ENCODE measurements around the gene TMEM72. TPM values are rescaled to one million over a fixed set of nuclear protein-coding genes. Genes with fewer than 3 reads are reported as not detected.

The TMEM72 gene
- total and polyA plus RNA-seq, 3 experiments from 2014 or later = not detected

- POLR2A ChIA-PET = no interaction called here
- Histone ChIP-seq H3K4me3 (ENCODE audit: low read length) (peak overlapping the region; percentile 82), H3K9me3 (ENCODE audit: low read length) (no peaks in the 10 kb centered on the region), H3K27ac (ENCODE audit: low read depth, low read length) (peak overlapping the region; percentile 48), H3K4me1 (ENCODE audit: insufficient read depth, low read length) (peaks cover 23% of the 10 kb centered on the region), H3K27me3 (ENCODE audit: insufficient read depth, low read length, poor library complexity, severe bottlenecking) (no peaks in the 10 kb centered on the region), H3K36me3 (ENCODE audit: insufficient read depth, low read length) (no peaks in the 10 kb centered on the region)
- CTCF ChIA-PET = interaction anchor here (1.2 to 6.8 kb wide), 2 partner anchors 11 to 26 kb away, joined by 3 to 30 read pairs; no protein-coding TSS in a partner anchor
- Mint-ChIP-seq H3K36me3 (peaks cover 0 to 20% (median 6%) of the 10 kb centered on the region in 3 donors), H3K4me3 (peak overlapping the region; percentile 82 to 95 (median 89)), H3K27ac (peak overlapping the region; percentile 70 to 90 (median 76)), H3K27me3 (peaks cover 0 to 1% of the 10 kb centered on the region in 2 donors), H3K9me3 (no peaks in the 10 kb centered on the region), H3K4me1 (peaks cover 34 to 48% (median 47%) of the 10 kb centered on the region in 3 donors)
- DNase-seq = no peak
Observed at GRCh38 chr10:44958898-44959246, 47.7 kb downstream of the TMEM72 start.

- Histone ChIP-seq H3K4me1 (ENCODE audit: insufficient read depth, low read length) (peaks cover 23% of the 10 kb centered on the region), H3K27me3 (ENCODE audit: insufficient read depth, low read length, poor library complexity, severe bottlenecking) (no peaks in the 10 kb centered on the region), H3K4me3 (ENCODE audit: low read length) (peak within 1 kb of the TSS; percentile 82), H3K36me3 (ENCODE audit: insufficient read depth, low read length) (no peaks in the 10 kb centered on the region), H3K27ac (ENCODE audit: low read depth, low read length) (peak within 1 kb of the TSS; percentile 48), H3K9me3 (ENCODE audit: low read length) (no peaks in the 10 kb centered on the region)
- ChIA-PET POLR2A (no interaction called here), CTCF (interaction anchor here (1.2 to 6.8 kb wide), 2 partner anchors 10 to 26 kb away, joined by 3 to 30 read pairs; no protein-coding TSS in a partner anchor)
- Mint-ChIP-seq H3K36me3 (peaks cover 0 to 18% (median 6%) of the 10 kb centered on the region in 3 donors), H3K4me3 (peak within 1 kb of the TSS; percentile 82 to 95 (median 89)), H3K27ac (peak within 1 kb of the TSS; percentile 70 to 90 (median 76)), H3K27me3 (peaks cover 0 to 1% of the 10 kb centered on the region in 2 donors), H3K9me3 (no peaks in the 10 kb centered on the region), H3K4me1 (peaks cover 34 to 45% (median 42%) of the 10 kb centered on the region in 3 donors)
- DNase-seq = peak; percentile 88 to 92 (median 90)
Observed at GRCh38 chr10:44959247-44960087, 48.3 kb downstream of the TMEM72 start, which contains the start of gene RASSF4. Gene RASSF4, plus strand, starts transcription at chr10:44959802. Its CDS starts 10,401 bp downstream, at chr10:44970203.

- Histone ChIP-seq H3K27me3 (ENCODE audit: insufficient read depth, low read length, poor library complexity, severe bottlenecking) (no peaks in the 10 kb centered on the region), H3K27ac (ENCODE audit: low read depth, low read length) (no peak overlapping the region), H3K9me3 (ENCODE audit: low read length) (no peaks in the 10 kb centered on the region), H3K36me3 (ENCODE audit: insufficient read depth, low read length) (no peaks in the 10 kb centered on the region), H3K4me1 (ENCODE audit: insufficient read depth, low read length) (peaks cover 23% of the 10 kb centered on the region), H3K4me3 (ENCODE audit: low read length) (peak overlapping the region; percentile 74)
- ChIA-PET POLR2A (no interaction called here), CTCF (interaction anchor here (6.8 kb wide), 1 partner anchor 27 kb away, joined by 30 read pairs; no protein-coding TSS in a partner anchor)
- peaks cover 0 to 18% (median 6%) of the 10 kb centered on the region in 3 donors for H3K36me3 Mint-ChIP-seq
- peak overlapping the region in 2 of 8 donors; percentile 70 to 76 for H3K27ac Mint-ChIP-seq
- peak overlapping the region; percentile 82 to 95 (median 89) for H3K4me3 Mint-ChIP-seq
- peaks cover 31 to 42% (median 41%) of the 10 kb centered on the region in 3 donors for H3K4me1 Mint-ChIP-seq
- H3K27me3 Mint-ChIP-seq = peaks cover 0 to 1% of the 10 kb centered on the region in 2 donors
- no peaks in the 10 kb centered on the region for H3K9me3 Mint-ChIP-seq
- no peak for DNase-seq
Observed at GRCh38 chr10:44960088-44960460, 48.9 kb downstream of the TMEM72 start.

- no peak overlapping the region for H3K27ac ChIP-seq (ENCODE audit: low read depth, low read length)
- peak overlapping the region; percentile 74 for H3K4me3 ChIP-seq (ENCODE audit: low read length)
- Mint-ChIP-seq H3K27ac (peak overlapping the region in 5 of 8 donors; percentile 17 to 76 (median 27)), H3K4me1 (peaks cover 30 to 40% (median 38%) of the 10 kb centered on the region in 3 donors), H3K36me3 (peaks cover 0 to 16% (median 6%) of the 10 kb centered on the region in 3 donors), H3K4me3 (peak overlapping the region; percentile 82 to 95 (median 89)), H3K27me3 (peaks cover 0 to 1% of the 10 kb centered on the region in 2 donors), H3K9me3 (no peaks in the 10 kb centered on the region)
- no peaks in the 10 kb centered on the region for H3K36me3 ChIP-seq (ENCODE audit: insufficient read depth, low read length)
- CTCF ChIA-PET = interaction anchor here (6.8 kb wide), 1 partner anchor 28 kb away, joined by 30 read pairs; no protein-coding TSS in a partner anchor
- no peaks in the 10 kb centered on the region for H3K9me3 ChIP-seq (ENCODE audit: low read length)
- H3K27me3 ChIP-seq (ENCODE audit: insufficient read depth, low read length, poor library complexity, severe bottlenecking) = no peaks in the 10 kb centered on the region
- peaks cover 23% of the 10 kb centered on the region for H3K4me1 ChIP-seq (ENCODE audit: insufficient read depth, low read length)
- DNase-seq = peak in 1 of 5 donors; percentile 35
- POLR2A ChIA-PET = no interaction called here
Observed at GRCh38 chr10:44960482-44961229, 49.5 kb downstream of the TMEM72 start.

GRCh38 chr10:44961230-44961571 lies 50.1 kb downstream of the TMEM72 start:
- H3K4me1 Mint-ChIP-seq = peaks cover 32 to 40% (median 40%) of the 10 kb centered on the region in 3 donors
- peaks cover 0 to 12% (median 5%) of the 10 kb centered on the region in 3 donors for H3K36me3 Mint-ChIP-seq
- Histone ChIP-seq H3K36me3 (ENCODE audit: insufficient read depth, low read length) (no peaks in the 10 kb centered on the region), H3K27ac (ENCODE audit: low read depth, low read length) (no peak overlapping the region), H3K9me3 (ENCODE audit: low read length) (no peaks in the 10 kb centered on the region), H3K27me3 (ENCODE audit: insufficient read depth, low read length, poor library complexity, severe bottlenecking) (no peaks in the 10 kb centered on the region), H3K4me3 (ENCODE audit: low read length) (no peak overlapping the region), H3K4me1 (ENCODE audit: insufficient read depth, low read length) (peaks cover 24% of the 10 kb centered on the region)
- ChIA-PET POLR2A (no interaction called here), CTCF (interaction anchor here (6.8 kb wide), 1 partner anchor 28 kb away, joined by 30 read pairs; no protein-coding TSS in a partner anchor)
- peak overlapping the region in 6 of 7 donors; percentile 19 to 95 (median 90) for H3K4me3 Mint-ChIP-seq
- peaks cover 0 to 3% of the 10 kb centered on the region in 2 donors for H3K27me3 Mint-ChIP-seq
- no peaks in the 10 kb centered on the region for H3K9me3 Mint-ChIP-seq
- H3K27ac Mint-ChIP-seq = peak overlapping the region in 3 of 8 donors; percentile 27 to 76 (median 75)
- DNase-seq = no peak

GRCh38 chr10:44961931-44962750 lies 51.0 kb downstream of the TMEM72 start:
- H3K27me3 Mint-ChIP-seq = peaks cover 0 to 3% of the 10 kb centered on the region in 2 donors

More at GRCh38 chr10:44961931-44962750, 51.0 kb downstream of the TMEM72 start:
- H3K36me3 ChIP-seq (ENCODE audit: insufficient read depth, low read length) = no peaks in the 10 kb centered on the region
- peaks cover 30% of the 10 kb centered on the region for H3K4me1 ChIP-seq (ENCODE audit: insufficient read depth, low read length)
- Mint-ChIP-seq H3K36me3 (peaks cover 0 to 3% (median under 1%) of the 10 kb centered on the region in 3 donors), H3K4me3 (peak overlapping the region in 2 of 7 donors; percentile 37 to 52), H3K4me1 (peaks cover 30 to 43% (median 38%) of the 10 kb centered on the region in 3 donors), H3K27ac (peak overlapping the region in 1 of 8 donors; percentile 55), H3K9me3 (no peaks in the 10 kb centered on the region)
- H3K9me3 ChIP-seq (ENCODE audit: low read length) = no peaks in the 10 kb centered on the region
- H3K4me3 ChIP-seq (ENCODE audit: low read length) = no peak overlapping the region
- no peak overlapping the region for H3K27ac ChIP-seq (ENCODE audit: low read depth, low read length)
- no peaks in the 10 kb centered on the region for H3K27me3 ChIP-seq (ENCODE audit: insufficient read depth, low read length, poor library complexity, severe bottlenecking)
- no peak for DNase-seq
- CTCF ChIA-PET = interaction anchor here (0.8 to 6.8 kb wide), 2 partner anchors 14 to 29 kb away, joined by 3 to 30 read pairs; no protein-coding TSS in a partner anchor
- POLR2A ChIA-PET = no interaction called here
